GM12878 (cell line): ENCODE data around the gene S100B. TPM values are rescaled to one million over a fixed set of nuclear protein-coding genes. Genes with fewer than 3 reads are reported as not detected.

Experiments used
- ATAC-seq: fragments of 200-7000 bp; cut with Tn5 transposase; 3 replicates; pipeline ENCODE4 v1.9.1; 2020; ENCODE audit warnings: mild to moderate bottlenecking, moderate library complexity
- BruUV-seq: library from RNA; stranded (reverse); fragments of 400-500 nt; replicated peaks from 2 replicates; lab custom pipeline; 2021; lab: Mats Ljungman, UMichigan
- CTCF ChIA-PET: fragments of 300-600 bp; sonication (Branson Sonifier 250); formaldehyde crosslinking; extraction: SDS; loops from one replicate; lab custom pipeline; 2021; ENCODE audit warnings: inconsistent platforms; lab: Yijun Ruan, JAX
- POLR2A ChIA-PET: fragments of 350-600 bp; formaldehyde crosslinking; extraction: SDS; loops from one replicate; lab custom pipeline; 2021; ENCODE audit warnings: inconsistent platforms; lab: Charles Lee
- RAD21 ChIA-PET: fragments of 300-600 bp; sonication (Branson Sonifier 250); formaldehyde crosslinking; loops from one replicate; lab custom pipeline; 2023; ENCODE audit warnings: antibody characterized with exemption; ENCODE audit not compliant: unreplicated experiment; lab: Charles Lee
- SMC1A ChIA-PET: fragments of 300-600 bp; sonication (Branson Sonifier 250); formaldehyde crosslinking; loops from one replicate; lab custom pipeline; 2023; ENCODE audit not compliant: unreplicated experiment, uncharacterized antibody; lab: Charles Lee
- DNase-seq: peaks from one replicate; pipeline ENCODE4 v3.0.0-alpha.2; 2011; ENCODE audit warnings: low read depth, low spot score
- FAIRE-seq: peaks from 3 replicates; lab custom pipeline; 2011; peaks lifted over from hg19 to GRCh38; lab: Jason Lieb, UNC
- H2AFZ ChIP-seq: 2 replicates; pipeline ENCODE4 v1.6.0; 2011; ENCODE audit warnings: low read depth, low read length, control low read depth; ENCODE audit not compliant: control insufficient read depth
- H3K27ac ChIP-seq: 2 replicates; pipeline ENCODE4 v1.5.1; 2011; ENCODE audit warnings: control low read depth; ENCODE audit not compliant: control insufficient read depth, insufficient read depth
- H3K27me3 ChIP-seq, 2 experiments: replicated peaks in 1 of 2; 2 replicates each; pipeline versions ENCODE4 v1.6.0 to v1.6.1; 2011; ENCODE audit warnings: low read length in 1 of 2; ENCODE audit not compliant: control insufficient read depth in 2 of 2, insufficient read depth in 2 of 2
- H3K36me3 ChIP-seq, 2 experiments: 2 replicates each; pipeline ENCODE4 v1.5.1; 2011; ENCODE audit warnings: low read length in 1 of 2; ENCODE audit not compliant: control insufficient read depth in 2 of 2, insufficient read depth in 2 of 2
- H3K4me1 ChIP-seq: 2 replicates; pipeline ENCODE4 v1.6.1; 2011; ENCODE audit warnings: mild to moderate bottlenecking, low read length, moderate library complexity, mixed read lengths; ENCODE audit not compliant: control insufficient read depth, insufficient read depth
- H3K4me2 ChIP-seq: 2 replicates; pipeline ENCODE4 v1.6.0; 2011; ENCODE audit warnings: control low read depth; ENCODE audit not compliant: control insufficient read depth, insufficient read depth
- H3K4me3 ChIP-seq: fragments of 200-600 bp; sonication (generic); 2 replicates; pipeline ENCODE4 v1.5.1; 2016
- H3K79me2 ChIP-seq: 2 replicates; pipeline ENCODE4 v1.6.0; 2011; ENCODE audit warnings: low read length; ENCODE audit not compliant: control insufficient read depth, insufficient read depth
- H3K9ac ChIP-seq: 2 replicates; pipeline ENCODE4 v1.8.0; 2011; ENCODE audit warnings: low read length, control low read depth, mixed read lengths; ENCODE audit not compliant: control insufficient read depth, insufficient read depth
- H3K9me3 ChIP-seq: replicated peaks from 3 replicates; pipeline ENCODE4 v1.5.1; 2011; ENCODE audit warnings: mild to moderate bottlenecking, low read length; ENCODE audit not compliant: control insufficient read depth, insufficient read depth
- H4K20me1 ChIP-seq: 2 replicates; pipeline ENCODE4 v1.6.0; 2011; ENCODE audit not compliant: control insufficient read depth, insufficient read depth
- CBX3 ChIP-seq: fragments of 200-600 bp; sonication (generic); IDR thresholded peaks from 2 replicates; pipeline ENCODE4 v1.6.1; 2016; ENCODE audit warnings: low read depth, borderline replicate concordance
- ETV6 ChIP-seq, 2 experiments: fragments of 450-650 bp in 1 of 2; IDR thresholded peaks in 1 of 2; conservative IDR thresholded peaks in 1 of 2; 2 replicates each; pipeline ENCODE4 v1.6.1; 2014; ENCODE audit warnings: antibody characterized with exemption in 1 of 2, borderline replicate concordance in 1 of 2, low read depth in 1 of 2, mild to moderate bottlenecking in 1 of 2, moderate library complexity in 1 of 2
- EZH2 ChIP-seq: IDR thresholded peaks from 2 replicates; pipeline ENCODE4 v1.6.1; 2012; ENCODE audit warnings: low read depth, mild to moderate bottlenecking, control low read depth, inconsistent platforms, low read length, borderline replicate concordance; ENCODE audit not compliant: control insufficient read depth
- MEF2A ChIP-seq: IDR thresholded peaks from 2 replicates; pipeline ENCODE4 v1.6.1; 2011; ENCODE audit warnings: low read depth, mild to moderate bottlenecking, low read length, moderate library complexity; ENCODE audit not compliant: insufficient read depth
- SP1 ChIP-seq: IDR thresholded peaks from one replicate; pipeline ENCODE4 v1.6.1; 2011; ENCODE audit warnings: low read depth, low read length
- WRNIP1 ChIP-seq: IDR thresholded peaks from 2 replicates; pipeline ENCODE4 v1.6.1; 2011; ENCODE audit warnings: low read depth, low read length, improper control_type of control experiment, borderline replicate concordance
- YBX1 ChIP-seq: fragments of 450-650 bp; IDR thresholded peaks from 2 replicates; pipeline ENCODE4 v1.6.1; 2016; ENCODE audit warnings: antibody characterized with exemption
- whole genome bisulfite sequencing: methylation state at CpG from one replicate; pipeline ENCODE4 v1.1.6; 2016; ENCODE audit warnings: low lambda C conversion rate; ENCODE audit not compliant: insufficient replicate concordance, insufficient coverage; ENCODE audit errors: missing lambda C conversion rate; 5-methylcytosine and 5-hydroxymethylcytosine counted together
- in situ Hi-C: fragments of 300-500 bp; cut with MboI; formaldehyde crosslinking; loops from 9 replicates; pipeline ENCODE4 v1.14.3; 2018; ENCODE audit warnings: mixed read lengths
- intact Hi-C: fragments of 100-400 bp; cut with micrococcal nuclease; formaldehyde crosslinking; loops from one replicate; pipeline ENCODE4 v1.14.2; 2022; ENCODE audit not compliant: unreplicated experiment
- polyA plus RNA-seq, 11 experiments: library from polyadenylated mRNA; depleted of rRNA in 4 of 11; unstranded in 6 of 11; stranded (reverse) in 5 of 11; fragments of >200 nt; fragmentation: Nextera tagmentation in 4 of 11; fragmentation: Illumina TruSeq in 1 of 11; extraction: Ambion mirVana in 4 of 11; extraction: Trizol in 1 of 11; gene quantifications; 1 replicate in 1 of 11; 2 replicates in 10 of 11; pipeline versions ENCODE4 v1.2.1 to v1.2.3, GENCODE V29; 2011 to 2016; ENCODE audit warnings: inconsistent platforms in 2 of 11, missing spikeins in 2 of 11, low read depth in 1 of 11
- total RNA-seq, 4 experiments: library from RNA; depleted of rRNA in 3 of 4; stranded (reverse); fragments of >200 nt in 3 of 4; fragmentation: Illumina TruSeq in 1 of 4; extraction: Trizol in 1 of 4; gene quantifications; 2 replicates each; pipeline versions ENCODE4 v1.2.1 to v1.2.3, GENCODE V29; 2013 to 2021
- TF ChIP-seq, protein P1 (sequence below): fragments of 450-650 bp; IDR thresholded peaks from 2 replicates; pipeline ENCODE4 v1.6.1; 2017; ENCODE audit warnings: borderline replicate concordance
- TF ChIP-seq, protein P2 (sequence below): IDR thresholded peaks from 2 replicates; pipeline ENCODE4 v1.6.1; 2012; ENCODE audit warnings: low read depth, low read length, improper control_type of control experiment

Gene S100B
- total and polyA plus RNA-seq, 10 of the 15 experiments (the other 5 are each of a cell fraction or from before 2014, with no cell fraction given): 0.11 to 0.22 TPM; not detected in 8

DNA sequence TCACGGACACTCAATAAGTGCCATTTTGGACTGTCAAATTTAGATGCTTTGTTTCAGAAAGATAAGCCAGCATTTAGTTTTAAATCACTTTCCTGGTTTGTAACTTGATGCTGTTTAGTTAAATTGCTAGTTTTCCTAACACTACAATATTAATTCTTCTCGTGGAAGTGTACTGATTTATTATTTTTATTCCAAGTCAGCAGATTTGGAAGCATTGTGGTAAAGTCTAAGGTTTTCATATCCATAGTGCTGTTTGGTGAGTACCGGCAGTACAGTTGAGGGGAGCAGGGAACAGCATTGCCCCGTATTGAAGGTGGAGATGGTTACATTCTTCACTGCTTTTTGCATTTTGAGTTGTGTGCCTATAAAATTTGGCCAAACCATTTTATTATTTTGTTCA, 36.3 kb downstream of the S100B start:
- no peak overlapping the region for H3K4me3 ChIP-seq
- 100% methylated on average over 4 of the region's 4 CpGs for WGBS
- DNase-seq (no peak), FAIRE-seq (no peak), ATAC-seq (no peak)
- no peak overlapping the region for H3K9ac ChIP-seq
- no peak overlapping the region for H3K4me2 ChIP-seq
- ChIA-PET CTCF (no interaction called here), SMC1A (interaction anchor here (0.7 kb wide), 1 partner anchor 40 kb away, joined by 4 read pairs; no protein-coding TSS in a partner anchor), POLR2A (no interaction called here), RAD21 (no interaction called here)
- H3K79me2 ChIP-seq: no peaks in the 10 kb centered on the region
- TF ChIP-seq SP1 (no peak), MEF2A (no peak), EZH2 (no peak), CBX3 (no peak), WRNIP1 (no peak), YBX1 (no peak), ETV6 (conservative IDR thresholded peaks at IDR 0.05 in 1 of 2, IDR thresholded peaks at IDR 0.05 in 1 of 2; ENCODE audit: borderline replicate concordance in 1 of 2, low read depth in 1 of 2) (no peak)
- TF ChIP-seq, protein P1, sequence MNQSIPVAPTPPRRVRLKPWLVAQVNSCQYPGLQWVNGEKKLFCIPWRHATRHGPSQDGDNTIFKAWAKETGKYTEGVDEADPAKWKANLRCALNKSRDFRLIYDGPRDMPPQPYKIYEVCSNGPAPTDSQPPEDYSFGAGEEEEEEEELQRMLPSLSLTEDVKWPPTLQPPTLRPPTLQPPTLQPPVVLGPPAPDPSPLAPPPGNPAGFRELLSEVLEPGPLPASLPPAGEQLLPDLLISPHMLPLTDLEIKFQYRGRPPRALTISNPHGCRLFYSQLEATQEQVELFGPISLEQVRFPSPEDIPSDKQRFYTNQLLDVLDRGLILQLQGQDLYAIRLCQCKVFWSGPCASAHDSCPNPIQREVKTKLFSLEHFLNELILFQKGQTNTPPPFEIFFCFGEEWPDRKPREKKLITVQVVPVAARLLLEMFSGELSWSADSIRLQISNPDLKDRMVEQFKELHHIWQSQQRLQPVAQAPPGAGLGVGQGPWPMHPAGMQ: no peak
- TF ChIP-seq, protein P2, sequence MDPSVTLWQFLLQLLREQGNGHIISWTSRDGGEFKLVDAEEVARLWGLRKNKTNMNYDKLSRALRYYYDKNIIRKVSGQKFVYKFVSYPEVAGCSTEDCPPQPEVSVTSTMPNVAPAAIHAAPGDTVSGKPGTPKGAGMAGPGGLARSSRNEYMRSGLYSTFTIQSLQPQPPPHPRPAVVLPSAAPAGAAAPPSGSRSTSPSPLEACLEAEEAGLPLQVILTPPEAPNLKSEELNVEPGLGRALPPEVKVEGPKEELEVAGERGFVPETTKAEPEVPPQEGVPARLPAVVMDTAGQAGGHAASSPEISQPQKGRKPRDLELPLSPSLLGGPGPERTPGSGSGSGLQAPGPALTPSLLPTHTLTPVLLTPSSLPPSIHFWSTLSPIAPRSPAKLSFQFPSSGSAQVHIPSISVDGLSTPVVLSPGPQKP: no peak
- BruUV-seq: no TSS peak
- no peaks in the 10 kb centered on the region for H3K4me1 ChIP-seq
- H3K27ac ChIP-seq: no peak overlapping the region
- in situ Hi-C loops (no loop called here), intact Hi-C loops (no loop called here)
- no peaks in the 10 kb centered on the region for H4K20me1 ChIP-seq
- H3K9me3 ChIP-seq: peaks cover 8% of the 10 kb centered on the region; the same call in 2 of the 3 replicates
- no peak overlapping the region for H2AFZ ChIP-seq
- no peaks in the 10 kb centered on the region for H3K27me3 ChIP-seq
- peaks cover 2 to 22% of the 10 kb centered on the region in 2 experiments for H3K36me3 ChIP-seq
